WTC11 (cell line): ENCODE results near the gene C4orf36. TPM values are rescaled to one million over a fixed set of nuclear protein-coding genes. Genes with fewer than 3 reads are reported as not detected.
"Not testable (repeated sequence)": the region's sequence is repeated elsewhere in the genome, so short reads cannot be mapped to it uniquely, and the experiment has no call there.

Experiments
- ATAC-seq: fragments of 200-7000 bp; cut with Tn5 transposase; 2 replicates; pipeline ENCODE4 v1.10.0; 2021; ENCODE audit warnings: mild to moderate bottlenecking, moderate library complexity
- CTCF ChIA-PET: fragments of 300-600 bp; sonication (Branson Sonifier 250); formaldehyde crosslinking; loops from one replicate; lab custom pipeline; 2021; ENCODE audit warnings: antibody characterized with exemption; lab: Charles Lee
- POLR2A ChIA-PET: fragments of 350-600 bp; sonication (Branson Sonifier 250); formaldehyde crosslinking; loops from one replicate; lab custom pipeline; 2021; ENCODE audit warnings: antibody characterized with exemption; lab: Charles Lee
- DNase-seq: peaks from one replicate; pipeline ENCODE4 v3.0.0; 2021; ENCODE audit warnings: low spot score
- H3K27ac Mint-ChIP-seq: 2 replicates; pipeline ENCODE4 v1.8.0; 2021; ENCODE audit warnings: mixed read lengths
- H3K27me3 Mint-ChIP-seq: 2 replicates; pipeline ENCODE4 v1.8.0; 2021; ENCODE audit warnings: low read depth, mild to moderate bottlenecking, moderate library complexity, mixed read lengths
- H3K36me3 Mint-ChIP-seq: 2 replicates; pipeline ENCODE4 v1.8.0; 2021; ENCODE audit warnings: mixed read lengths
- H3K4me1 Mint-ChIP-seq: 2 replicates; pipeline ENCODE4 v1.8.0; 2022; ENCODE audit warnings: mixed read lengths
- H3K4me3 Mint-ChIP-seq: 2 replicates; pipeline ENCODE4 v1.8.0; 2021; ENCODE audit warnings: mild to moderate bottlenecking, moderate library complexity, mixed read lengths
- H3K9me3 Mint-ChIP-seq: 2 replicates; pipeline ENCODE4 v1.8.0; 2021; ENCODE audit warnings: mixed read lengths
- CREM ChIP-seq: sonication (generic); formaldehyde crosslinking; IDR thresholded peaks from 2 replicates; pipeline ENCODE4 v1.8.1; 2022; ENCODE audit warnings: mild to moderate bottlenecking, missing genetic modification reagents, moderate library complexity
- GABPB1 ChIP-seq: sonication (generic); formaldehyde crosslinking; IDR thresholded peaks from 2 replicates; pipeline ENCODE4 v1.8.1; 2023; ENCODE audit warnings: mild to moderate bottlenecking, missing genetic modification reagents
- GTF2I ChIP-seq: fragments of 250-450 bp; sonication (Bioruptor Pico); conservative IDR thresholded peaks from 2 replicates; pipeline ENCODE4 v1.4.0; 2021; ENCODE audit warnings: mild to moderate bottlenecking
- JAZF1 ChIP-seq: fragments of 250-450 bp; sonication (Bioruptor Pico); IDR thresholded peaks from 2 replicates; pipeline ENCODE4 v1.9.0; 2021; ENCODE audit warnings: moderate library complexity, mild to moderate bottlenecking, inconsistent platforms
- JUN ChIP-seq: sonication (generic); formaldehyde crosslinking; IDR thresholded peaks from 2 replicates; pipeline ENCODE4 v1.8.0; 2023; ENCODE audit warnings: mild to moderate bottlenecking, missing genetic modification reagents
- NFYB ChIP-seq: sonication (generic); formaldehyde crosslinking; conservative IDR thresholded peaks from 2 replicates; pipeline ENCODE4 v1.8.0; 2022; ENCODE audit warnings: low read depth, missing genetic modification reagents
- NR1H2 ChIP-seq: sonication (generic); formaldehyde crosslinking; IDR thresholded peaks from 2 replicates; pipeline ENCODE4 v1.9.0; 2021; ENCODE audit warnings: mild to moderate bottlenecking, moderate library complexity, missing genetic modification reagents
- NR3C1 ChIP-seq: sonication (generic); formaldehyde crosslinking; conservative IDR thresholded peaks from 2 replicates; pipeline ENCODE4 v1.8.1; 2023; ENCODE audit warnings: low read depth, mild to moderate bottlenecking, missing genetic modification reagents
- PRRX2 ChIP-seq: fragments of 250-450 bp; sonication (Bioruptor Pico); IDR thresholded peaks from 2 replicates; pipeline ENCODE4 v1.8.0; 2021; ENCODE audit warnings: mild to moderate bottlenecking
- SMAD3 ChIP-seq: sonication (generic); formaldehyde crosslinking; IDR thresholded peaks from 2 replicates; pipeline ENCODE4 v1.8.0; 2022; ENCODE audit warnings: missing genetic modification reagents, mild to moderate bottlenecking, borderline replicate concordance
- TCF7 ChIP-seq: sonication (generic); formaldehyde crosslinking; IDR thresholded peaks from 2 replicates; pipeline ENCODE4 v1.8.0; 2022; ENCODE audit warnings: mild to moderate bottlenecking, low read depth, missing genetic modification reagents, moderate library complexity
- ZNF121 ChIP-seq: sonication (generic); formaldehyde crosslinking; IDR thresholded peaks from 2 replicates; pipeline ENCODE4 v1.8.0; 2023; ENCODE audit warnings: missing genetic modification reagents
- ZNF396 ChIP-seq: fragments of 250-450 bp; sonication (Bioruptor Pico); IDR thresholded peaks from 2 replicates; pipeline ENCODE4 v1.8.0; 2021; ENCODE audit warnings: mild to moderate bottlenecking, moderate library complexity, borderline replicate concordance
- total RNA-seq: library from RNA; stranded (reverse); gene quantifications from 3 replicates; pipeline ENCODE4 v1.2.3, GENCODE V29; 2021
- TF ChIP-seq, protein P1 (sequence below): sonication (generic); formaldehyde crosslinking; IDR thresholded peaks from 2 replicates; pipeline ENCODE4 v1.8.1; 2023; ENCODE audit warnings: mild to moderate bottlenecking, missing genetic modification reagents, borderline replicate concordance
- TF ChIP-seq, protein P2 (sequence below): sonication (generic); formaldehyde crosslinking; IDR thresholded peaks from 2 replicates; pipeline ENCODE4 v1.8.1; 2022; ENCODE audit warnings: missing genetic modification reagents, borderline replicate concordance
- TF ChIP-seq, protein P3 (sequence below): sonication (generic); formaldehyde crosslinking; IDR thresholded peaks from 2 replicates; pipeline ENCODE4 v1.8.1; 2022; ENCODE audit warnings: low read depth, missing genetic modification reagents, borderline replicate concordance
- TF ChIP-seq, protein P4 (sequence below): sonication (generic); formaldehyde crosslinking; IDR thresholded peaks from 2 replicates; pipeline ENCODE4 v1.8.0; 2022; ENCODE audit warnings: mild to moderate bottlenecking, missing genetic modification reagents
- TF ChIP-seq, protein P5 (sequence below): sonication (generic); formaldehyde crosslinking; conservative IDR thresholded peaks from 2 replicates; pipeline ENCODE4 v1.8.1; 2022; ENCODE audit warnings: mild to moderate bottlenecking, missing genetic modification reagents
- TF ChIP-seq, protein P6 (sequence below): sonication (generic); formaldehyde crosslinking; IDR thresholded peaks from 2 replicates; pipeline ENCODE4 v1.8.0; 2023; ENCODE audit warnings: missing genetic modification reagents, mild to moderate bottlenecking, borderline replicate concordance

Gene C4orf36
- total RNA-seq, 1 experiment from 2014 or later: 0.79 TPM

DNA sequence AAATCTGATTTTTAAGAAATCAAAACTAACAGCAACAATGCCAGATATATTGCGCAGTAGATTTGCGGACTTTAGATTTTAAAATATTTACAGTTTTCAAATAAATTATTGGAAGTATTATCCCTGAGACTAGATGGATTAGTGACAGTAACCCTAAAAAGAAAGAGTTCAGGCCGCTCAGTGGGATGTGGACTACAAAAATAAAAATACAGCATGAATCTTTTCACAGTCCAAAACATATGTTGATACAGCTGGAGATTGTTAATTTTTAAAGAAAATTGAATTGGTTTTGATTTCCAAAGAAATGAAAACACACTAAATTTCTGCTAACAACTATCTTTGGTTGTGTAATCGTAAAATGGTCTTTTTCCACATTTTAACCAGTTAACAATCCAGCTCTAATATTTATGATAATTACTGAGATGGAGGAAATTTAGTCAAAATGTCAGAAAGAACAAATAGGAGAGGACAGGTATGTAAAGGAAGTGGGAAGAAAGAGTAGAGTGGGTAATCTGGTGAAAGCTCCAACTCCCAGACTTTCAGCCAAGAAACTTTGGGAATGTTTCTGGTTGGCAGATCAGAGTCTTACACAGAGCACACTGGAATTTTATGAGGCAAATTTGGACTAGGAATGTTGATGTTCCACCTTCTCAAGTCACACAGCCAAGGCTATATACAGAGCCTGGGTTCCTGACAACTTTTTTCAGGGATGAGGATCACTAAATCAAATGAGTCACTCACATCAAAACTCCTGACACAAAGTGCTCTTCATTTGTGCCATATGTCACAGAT is 15.1 kb downstream of the C4orf36 start:
- Mint-ChIP-seq H3K4me1 (no peaks in the 10 kb centered on the region), H3K27me3 (no peaks in the 10 kb centered on the region; the same call in 1 of the 2 replicates), H3K27ac (no peak overlapping the region), H3K36me3 (peaks cover 20% of the 10 kb centered on the region), H3K4me3 (no peak overlapping the region), H3K9me3 (peaks cover 26% of the 10 kb centered on the region)
- TF ChIP-seq, protein P1, sequence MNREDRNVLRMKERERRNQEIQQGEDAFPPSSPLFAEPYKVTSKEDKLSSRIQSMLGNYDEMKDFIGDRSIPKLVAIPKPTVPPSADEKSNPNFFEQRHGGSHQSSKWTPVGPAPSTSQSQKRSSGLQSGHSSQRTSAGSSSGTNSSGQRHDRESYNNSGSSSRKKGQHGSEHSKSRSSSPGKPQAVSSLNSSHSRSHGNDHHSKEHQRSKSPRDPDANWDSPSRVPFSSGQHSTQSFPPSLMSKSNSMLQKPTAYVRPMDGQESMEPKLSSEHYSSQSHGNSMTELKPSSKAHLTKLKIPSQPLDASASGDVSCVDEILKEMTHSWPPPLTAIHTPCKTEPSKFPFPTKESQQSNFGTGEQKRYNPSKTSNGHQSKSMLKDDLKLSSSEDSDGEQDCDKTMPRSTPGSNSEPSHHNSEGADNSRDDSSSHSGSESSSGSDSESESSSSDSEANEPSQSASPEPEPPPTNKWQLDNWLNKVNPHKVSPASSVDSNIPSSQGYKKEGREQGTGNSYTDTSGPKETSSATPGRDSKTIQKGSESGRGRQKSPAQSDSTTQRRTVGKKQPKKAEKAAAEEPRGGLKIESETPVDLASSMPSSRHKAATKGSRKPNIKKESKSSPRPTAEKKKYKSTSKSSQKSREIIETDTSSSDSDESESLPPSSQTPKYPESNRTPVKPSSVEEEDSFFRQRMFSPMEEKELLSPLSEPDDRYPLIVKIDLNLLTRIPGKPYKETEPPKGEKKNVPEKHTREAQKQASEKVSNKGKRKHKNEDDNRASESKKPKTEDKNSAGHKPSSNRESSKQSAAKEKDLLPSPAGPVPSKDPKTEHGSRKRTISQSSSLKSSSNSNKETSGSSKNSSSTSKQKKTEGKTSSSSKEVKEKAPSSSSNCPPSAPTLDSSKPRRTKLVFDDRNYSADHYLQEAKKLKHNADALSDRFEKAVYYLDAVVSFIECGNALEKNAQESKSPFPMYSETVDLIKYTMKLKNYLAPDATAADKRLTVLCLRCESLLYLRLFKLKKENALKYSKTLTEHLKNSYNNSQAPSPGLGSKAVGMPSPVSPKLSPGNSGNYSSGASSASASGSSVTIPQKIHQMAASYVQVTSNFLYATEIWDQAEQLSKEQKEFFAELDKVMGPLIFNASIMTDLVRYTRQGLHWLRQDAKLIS (CRISPR knock-in tag): no peak
- no peak for TF ChIP-seq ZNF121 (CRISPR knock-in tag)
- no peak for TF ChIP-seq NR3C1
- TF ChIP-seq, protein P2, sequence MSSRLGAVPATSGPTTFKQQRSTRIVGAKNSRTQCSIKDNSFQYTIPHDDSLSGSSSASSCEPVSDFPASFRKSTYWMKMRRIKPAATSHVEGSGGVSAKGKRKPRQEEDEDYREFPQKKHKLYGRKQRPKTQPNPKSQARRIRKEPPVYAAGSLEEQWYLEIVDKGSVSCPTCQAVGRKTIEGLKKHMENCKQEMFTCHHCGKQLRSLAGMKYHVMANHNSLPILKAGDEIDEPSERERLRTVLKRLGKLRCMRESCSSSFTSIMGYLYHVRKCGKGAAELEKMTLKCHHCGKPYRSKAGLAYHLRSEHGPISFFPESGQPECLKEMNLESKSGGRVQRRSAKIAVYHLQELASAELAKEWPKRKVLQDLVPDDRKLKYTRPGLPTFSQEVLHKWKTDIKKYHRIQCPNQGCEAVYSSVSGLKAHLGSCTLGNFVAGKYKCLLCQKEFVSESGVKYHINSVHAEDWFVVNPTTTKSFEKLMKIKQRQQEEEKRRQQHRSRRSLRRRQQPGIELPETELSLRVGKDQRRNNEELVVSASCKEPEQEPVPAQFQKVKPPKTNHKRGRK (CRISPR knock-in tag): no peak
- TF ChIP-seq CREM (CRISPR knock-in tag): no peak
- TF ChIP-seq SMAD3: no peak
- TF ChIP-seq JAZF1 (CRISPR knock-in tag): no peak
- TF ChIP-seq NR1H2 (CRISPR knock-in tag): no peak
- no peak for TF ChIP-seq NFYB (CRISPR knock-in tag)
- no peak for TF ChIP-seq GTF2I (CRISPR knock-in tag)
- TF ChIP-seq, protein P3, sequence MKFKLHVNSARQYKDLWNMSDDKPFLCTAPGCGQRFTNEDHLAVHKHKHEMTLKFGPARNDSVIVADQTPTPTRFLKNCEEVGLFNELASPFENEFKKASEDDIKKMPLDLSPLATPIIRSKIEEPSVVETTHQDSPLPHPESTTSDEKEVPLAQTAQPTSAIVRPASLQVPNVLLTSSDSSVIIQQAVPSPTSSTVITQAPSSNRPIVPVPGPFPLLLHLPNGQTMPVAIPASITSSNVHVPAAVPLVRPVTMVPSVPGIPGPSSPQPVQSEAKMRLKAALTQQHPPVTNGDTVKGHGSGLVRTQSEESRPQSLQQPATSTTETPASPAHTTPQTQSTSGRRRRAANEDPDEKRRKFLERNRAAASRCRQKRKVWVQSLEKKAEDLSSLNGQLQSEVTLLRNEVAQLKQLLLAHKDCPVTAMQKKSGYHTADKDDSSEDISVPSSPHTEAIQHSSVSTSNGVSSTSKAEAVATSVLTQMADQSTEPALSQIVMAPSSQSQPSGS (CRISPR knock-in tag): no peak
- TF ChIP-seq, protein P4, sequence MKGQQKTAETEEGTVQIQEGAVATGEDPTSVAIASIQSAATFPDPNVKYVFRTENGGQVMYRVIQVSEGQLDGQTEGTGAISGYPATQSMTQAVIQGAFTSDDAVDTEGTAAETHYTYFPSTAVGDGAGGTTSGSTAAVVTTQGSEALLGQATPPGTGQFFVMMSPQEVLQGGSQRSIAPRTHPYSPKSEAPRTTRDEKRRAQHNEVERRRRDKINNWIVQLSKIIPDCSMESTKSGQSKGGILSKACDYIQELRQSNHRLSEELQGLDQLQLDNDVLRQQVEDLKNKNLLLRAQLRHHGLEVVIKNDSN (CRISPR knock-in tag): no peak
- no peak for TF ChIP-seq TCF7 (CRISPR knock-in tag)
- TF ChIP-seq ZNF396 (CRISPR knock-in tag): no peak
- ChIA-PET POLR2A (no interaction called here), CTCF (no interaction called here)
- DNase-seq (no peak), ATAC-seq (no peak)

DNA sequence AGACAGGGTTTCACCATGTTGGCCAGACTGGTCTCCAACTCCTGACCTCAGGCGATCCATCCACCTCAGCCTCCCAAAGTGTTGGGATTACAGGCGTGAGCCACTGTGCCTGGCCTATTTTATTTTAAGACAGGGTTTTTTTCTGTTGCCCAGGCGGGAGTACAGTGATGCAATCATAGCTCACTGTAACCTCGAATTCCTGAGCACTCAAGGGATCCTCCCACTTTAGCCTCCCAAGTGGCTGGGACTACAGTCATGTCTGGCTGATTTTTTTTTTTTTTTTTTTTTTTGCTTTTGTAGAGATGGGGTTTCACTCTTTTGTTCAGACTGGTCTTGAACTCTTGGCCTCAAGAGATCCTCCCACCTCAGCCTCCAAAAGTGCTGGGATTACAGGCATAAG is 16.8 kb downstream of the C4orf36 start:
- H3K27ac Mint-ChIP-seq, ATAC-seq, DNase-seq, POLR2A ChIA-PET, H3K4me1 Mint-ChIP-seq, H3K4me3 Mint-ChIP-seq, H3K27me3 Mint-ChIP-seq: not testable (repeated sequence)
- Mint-ChIP-seq H3K36me3 (peaks cover 18% of the 10 kb centered on the region), H3K9me3 (peaks cover 23% of the 10 kb centered on the region)
- CTCF ChIA-PET: interaction anchor here (0.5 kb wide), 1 partner anchor 282 kb away, joined by 3 read pairs; no protein-coding TSS in a partner anchor

DNA sequence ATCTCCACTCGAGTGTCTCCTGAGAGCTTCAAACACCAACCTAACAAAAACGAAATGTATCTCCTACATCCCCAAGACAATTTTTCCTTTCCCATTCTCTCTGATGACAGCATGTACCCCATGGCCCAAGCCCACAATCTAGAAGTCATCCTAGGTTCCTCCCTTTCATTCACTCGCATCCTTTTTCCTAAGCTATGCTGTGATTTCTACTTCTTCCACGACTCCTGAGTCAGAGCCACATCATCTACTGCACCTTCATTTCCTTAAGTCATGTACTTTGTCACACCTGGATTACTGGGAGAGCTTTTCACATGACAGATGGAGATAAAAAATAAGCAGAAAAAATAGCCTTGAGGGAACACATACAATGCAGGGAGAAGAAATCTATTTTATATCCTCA is 20.1 kb downstream of the C4orf36 start:
- ATAC-seq (no peak), DNase-seq (no peak)
- peaks cover 4% of the 10 kb centered on the region; the same call in 1 of the 2 replicates for H3K9me3 Mint-ChIP-seq
- H3K36me3 Mint-ChIP-seq: no peaks in the 10 kb centered on the region
- POLR2A ChIA-PET: no interaction called here
- no peaks in the 10 kb centered on the region for H3K4me1 Mint-ChIP-seq
- H3K27me3 Mint-ChIP-seq: peaks cover 3% of the 10 kb centered on the region; the same call in 1 of the 2 replicates
- CTCF ChIA-PET: no interaction called here
- H3K27ac Mint-ChIP-seq: no peak overlapping the region
- no peak overlapping the region for H3K4me3 Mint-ChIP-seq
- TF ChIP-seq, protein P5, sequence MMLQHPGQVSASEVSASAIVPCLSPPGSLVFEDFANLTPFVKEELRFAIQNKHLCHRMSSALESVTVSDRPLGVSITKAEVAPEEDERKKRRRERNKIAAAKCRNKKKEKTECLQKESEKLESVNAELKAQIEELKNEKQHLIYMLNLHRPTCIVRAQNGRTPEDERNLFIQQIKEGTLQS (CRISPR knock-in tag): no peak
- TF ChIP-seq JUN (CRISPR knock-in tag): no peak
- TF ChIP-seq GABPB1 (CRISPR knock-in tag): no peak
- TF ChIP-seq, protein P6, sequence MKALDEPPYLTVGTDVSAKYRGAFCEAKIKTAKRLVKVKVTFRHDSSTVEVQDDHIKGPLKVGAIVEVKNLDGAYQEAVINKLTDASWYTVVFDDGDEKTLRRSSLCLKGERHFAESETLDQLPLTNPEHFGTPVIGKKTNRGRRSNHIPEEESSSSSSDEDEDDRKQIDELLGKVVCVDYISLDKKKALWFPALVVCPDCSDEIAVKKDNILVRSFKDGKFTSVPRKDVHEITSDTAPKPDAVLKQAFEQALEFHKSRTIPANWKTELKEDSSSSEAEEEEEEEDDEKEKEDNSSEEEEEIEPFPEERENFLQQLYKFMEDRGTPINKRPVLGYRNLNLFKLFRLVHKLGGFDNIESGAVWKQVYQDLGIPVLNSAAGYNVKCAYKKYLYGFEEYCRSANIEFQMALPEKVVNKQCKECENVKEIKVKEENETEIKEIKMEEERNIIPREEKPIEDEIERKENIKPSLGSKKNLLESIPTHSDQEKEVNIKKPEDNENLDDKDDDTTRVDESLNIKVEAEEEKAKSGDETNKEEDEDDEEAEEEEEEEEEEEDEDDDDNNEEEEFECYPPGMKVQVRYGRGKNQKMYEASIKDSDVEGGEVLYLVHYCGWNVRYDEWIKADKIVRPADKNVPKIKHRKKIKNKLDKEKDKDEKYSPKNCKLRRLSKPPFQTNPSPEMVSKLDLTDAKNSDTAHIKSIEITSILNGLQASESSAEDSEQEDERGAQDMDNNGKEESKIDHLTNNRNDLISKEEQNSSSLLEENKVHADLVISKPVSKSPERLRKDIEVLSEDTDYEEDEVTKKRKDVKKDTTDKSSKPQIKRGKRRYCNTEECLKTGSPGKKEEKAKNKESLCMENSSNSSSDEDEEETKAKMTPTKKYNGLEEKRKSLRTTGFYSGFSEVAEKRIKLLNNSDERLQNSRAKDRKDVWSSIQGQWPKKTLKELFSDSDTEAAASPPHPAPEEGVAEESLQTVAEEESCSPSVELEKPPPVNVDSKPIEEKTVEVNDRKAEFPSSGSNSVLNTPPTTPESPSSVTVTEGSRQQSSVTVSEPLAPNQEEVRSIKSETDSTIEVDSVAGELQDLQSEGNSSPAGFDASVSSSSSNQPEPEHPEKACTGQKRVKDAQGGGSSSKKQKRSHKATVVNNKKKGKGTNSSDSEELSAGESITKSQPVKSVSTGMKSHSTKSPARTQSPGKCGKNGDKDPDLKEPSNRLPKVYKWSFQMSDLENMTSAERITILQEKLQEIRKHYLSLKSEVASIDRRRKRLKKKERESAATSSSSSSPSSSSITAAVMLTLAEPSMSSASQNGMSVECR (CRISPR knock-in tag): no peak
- TF ChIP-seq PRRX2: no peak
